GM12801 (cell line): ENCODE measurements around the gene UNC5C.

ENCODE experiments used
- TF ChIP-seq, protein P1 (sequence below): IDR thresholded peaks from one replicate; pipeline ENCODE4 v1.5.1; 2011; ENCODE audit warnings: control low read depth; ENCODE audit not compliant: insufficient read length; ENCODE audit errors: extremely low read depth

The UNC5C gene

DNA sequence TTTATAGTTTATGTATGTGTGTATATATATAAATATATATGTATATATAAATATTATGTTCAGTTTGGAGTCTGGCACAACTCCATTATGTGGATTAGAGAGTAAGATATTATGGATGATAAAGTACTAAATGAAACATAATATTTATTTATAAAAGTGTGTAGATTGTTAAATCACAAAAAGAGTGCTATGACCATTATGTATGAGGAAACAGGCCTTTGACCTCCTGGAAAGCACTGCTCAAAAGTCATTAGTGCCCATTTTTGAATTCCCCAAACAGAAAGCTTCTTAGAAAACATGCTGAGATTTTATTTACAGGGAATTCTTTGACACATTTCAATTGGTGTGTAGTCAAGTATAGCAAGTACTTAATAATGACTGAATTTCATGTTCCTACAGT, 391.2 kb downstream of the UNC5C start:
- TF ChIP-seq, protein P1, sequence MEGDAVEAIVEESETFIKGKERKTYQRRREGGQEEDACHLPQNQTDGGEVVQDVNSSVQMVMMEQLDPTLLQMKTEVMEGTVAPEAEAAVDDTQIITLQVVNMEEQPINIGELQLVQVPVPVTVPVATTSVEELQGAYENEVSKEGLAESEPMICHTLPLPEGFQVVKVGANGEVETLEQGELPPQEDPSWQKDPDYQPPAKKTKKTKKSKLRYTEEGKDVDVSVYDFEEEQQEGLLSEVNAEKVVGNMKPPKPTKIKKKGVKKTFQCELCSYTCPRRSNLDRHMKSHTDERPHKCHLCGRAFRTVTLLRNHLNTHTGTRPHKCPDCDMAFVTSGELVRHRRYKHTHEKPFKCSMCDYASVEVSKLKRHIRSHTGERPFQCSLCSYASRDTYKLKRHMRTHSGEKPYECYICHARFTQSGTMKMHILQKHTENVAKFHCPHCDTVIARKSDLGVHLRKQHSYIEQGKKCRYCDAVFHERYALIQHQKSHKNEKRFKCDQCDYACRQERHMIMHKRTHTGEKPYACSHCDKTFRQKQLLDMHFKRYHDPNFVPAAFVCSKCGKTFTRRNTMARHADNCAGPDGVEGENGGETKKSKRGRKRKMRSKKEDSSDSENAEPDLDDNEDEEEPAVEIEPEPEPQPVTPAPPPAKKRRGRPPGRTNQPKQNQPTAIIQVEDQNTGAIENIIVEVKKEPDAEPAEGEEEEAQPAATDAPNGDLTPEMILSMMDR: no peak

DNA sequence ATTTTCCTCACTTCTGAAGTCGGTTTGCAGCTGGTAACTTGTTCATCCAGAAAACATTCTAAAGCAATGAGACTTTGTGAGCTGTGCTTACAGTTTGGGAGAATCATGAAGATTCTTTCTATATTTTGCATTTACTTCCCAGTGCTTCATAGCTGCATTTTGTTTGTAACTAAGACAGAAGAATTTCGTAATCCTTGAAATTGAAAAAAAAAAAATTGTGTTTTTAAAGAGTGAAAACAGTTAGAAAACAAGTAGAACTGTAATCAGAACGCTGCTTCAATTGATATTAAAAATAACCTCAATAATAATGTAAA, 392.4 kb downstream of the UNC5C start:
- TF ChIP-seq, protein P1: no peak

DNA sequence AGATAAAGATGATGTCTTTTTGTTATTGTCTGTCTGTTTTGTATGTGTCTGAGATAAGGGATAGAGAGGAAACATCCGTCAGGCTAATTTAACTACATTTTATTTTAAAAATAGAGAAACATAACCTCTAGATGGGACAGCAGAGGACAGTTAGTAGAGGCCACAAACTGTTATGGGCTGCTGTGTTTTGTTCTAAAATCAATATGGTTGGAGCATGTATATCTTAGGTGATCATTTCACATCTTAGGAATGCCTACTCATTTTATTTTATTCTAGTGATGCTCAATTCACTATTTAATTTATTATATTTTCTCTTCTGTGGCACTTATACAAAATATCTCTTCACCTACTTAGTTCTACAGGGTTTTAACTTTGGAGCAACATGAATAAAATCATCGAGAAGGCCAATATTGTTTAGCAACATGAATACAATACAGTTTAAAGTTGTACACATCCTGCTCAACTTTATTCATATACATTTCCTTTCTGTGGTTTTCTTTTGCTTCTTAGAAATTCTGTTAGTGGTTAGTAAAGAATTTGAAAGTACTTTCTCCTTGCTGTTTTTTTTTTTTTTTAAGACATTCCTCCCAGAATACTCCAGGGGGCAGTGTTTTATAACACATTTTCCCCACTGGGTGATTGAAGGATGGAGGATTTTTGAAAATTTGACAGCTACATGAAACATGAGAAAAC, 392.9 kb downstream of the UNC5C start:
- TF ChIP-seq, protein P1: no peak

DNA sequence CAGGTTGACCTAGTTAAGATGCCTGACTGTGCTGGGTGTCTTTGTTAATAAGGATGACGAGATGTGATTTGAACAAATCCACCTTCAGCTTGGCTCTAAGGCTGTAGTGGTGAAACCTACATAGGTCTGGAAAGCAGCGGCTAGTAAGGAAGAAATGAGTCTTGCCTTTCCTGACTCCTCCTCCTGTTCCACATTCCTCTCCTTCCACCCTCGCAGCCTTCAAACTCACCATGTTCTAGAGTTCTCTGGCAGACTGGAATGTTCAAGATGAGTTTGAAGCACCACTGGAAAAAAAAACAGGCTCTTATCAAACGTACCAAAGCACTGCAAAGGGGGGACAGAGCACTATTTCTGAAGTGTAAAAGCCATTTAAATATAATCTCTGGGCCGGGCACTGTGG, 395.6 kb downstream of the UNC5C start:
- TF ChIP-seq, protein P1: no peak

DNA sequence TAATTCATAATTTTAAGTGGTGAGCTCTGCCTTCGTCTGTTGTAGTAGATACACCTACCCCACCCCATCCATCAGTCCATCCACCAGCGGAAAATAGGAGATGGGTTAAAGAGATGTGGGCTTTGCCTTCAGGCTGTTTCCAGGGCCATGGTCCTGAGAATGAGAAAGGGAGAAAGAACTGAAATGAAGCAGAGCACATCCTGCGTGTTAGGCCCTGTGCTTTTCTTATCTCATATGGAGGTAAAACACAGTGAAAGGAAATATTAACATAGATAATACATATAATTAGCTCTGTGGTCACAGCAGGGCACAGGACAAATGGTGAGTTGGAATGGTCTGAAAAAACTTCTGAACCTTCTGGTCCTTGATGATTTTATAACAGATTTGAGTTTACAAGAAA, 397.5 kb downstream of the UNC5C start:
- TF ChIP-seq, protein P1: no peak

DNA sequence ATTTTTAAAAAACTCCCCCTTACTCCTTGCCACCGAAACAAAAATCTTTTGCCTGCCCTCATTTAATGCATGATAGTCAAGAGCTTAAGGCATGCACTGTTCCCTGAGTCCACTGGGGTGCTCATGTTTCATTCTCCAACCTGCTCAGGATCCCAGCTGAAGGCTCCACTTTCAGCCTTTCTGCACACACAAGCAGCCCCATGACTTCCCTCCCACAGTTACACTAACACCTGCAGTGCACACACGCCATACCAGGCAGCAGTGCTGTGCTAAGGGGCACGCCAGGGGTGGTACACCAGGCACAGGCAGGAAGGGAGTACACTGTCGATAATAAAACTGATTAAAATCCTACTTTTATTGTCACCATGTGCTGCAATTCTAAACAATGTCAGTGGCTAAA, 405.8 kb downstream of the UNC5C start:
- TF ChIP-seq, protein P1: no peak

DNA sequence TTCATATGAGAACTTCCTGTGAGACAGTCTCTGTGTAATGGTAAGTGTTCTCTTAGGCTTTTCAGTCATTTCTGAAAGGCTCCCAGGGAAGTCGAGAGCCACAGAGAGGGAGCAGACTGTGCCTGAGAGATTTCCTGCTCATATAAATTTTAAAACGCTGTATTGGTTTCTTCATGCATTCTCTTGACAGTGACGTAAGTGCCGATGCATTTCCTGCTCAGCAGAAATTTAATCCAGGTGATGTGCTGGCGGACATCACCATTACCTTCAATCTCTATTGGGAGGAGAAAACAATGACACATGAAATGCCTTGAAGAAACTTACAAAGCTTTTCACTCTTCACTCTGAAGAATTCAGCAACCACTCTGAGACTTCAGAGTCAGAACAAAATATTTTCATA, 407.4 kb downstream of the UNC5C start:
- TF ChIP-seq, protein P1: no peak
